AG04449 (cell line): ENCODE results near the gene COL8A1.
A peak's percentile ranks its signal among the peaks of the same experiment; 100 is the strongest.

Experiments used
- CTCF ChIA-PET: fragments of 350-600 bp; formaldehyde crosslinking; extraction: SDS; loops from one replicate; lab custom pipeline; 2021; ENCODE audit warnings: antibody characterized with exemption; lab: Yijun Ruan, JAX
- POLR2A ChIA-PET: fragments of 400-600, 350-600 bp; formaldehyde crosslinking; extraction: SDS; loops from one replicate; lab custom pipeline; 2020; ENCODE audit warnings: antibody characterized with exemption, inconsistent platforms; lab: Yijun Ruan, JAX
- DNase-seq: peaks from one replicate; pipeline ENCODE4 v3.0.0-alpha.2; 2010; ENCODE audit warnings: low read depth, low spot score
- H3K4me3 ChIP-seq: 2 replicates; pipeline ENCODE4 v1.5.1; 2011; ENCODE audit warnings: low read depth, mild to moderate bottlenecking, control low read depth, low read length
- TF ChIP-seq, protein P1 (sequence below): IDR thresholded peaks from one replicate; pipeline ENCODE4 v1.5.1; 2011; ENCODE audit warnings: mild to moderate bottlenecking, moderate library complexity, low read length, control low read depth, inconsistent platforms; ENCODE audit not compliant: insufficient read depth; ENCODE audit errors: missing control alignments

The COL8A1 gene

DNA sequence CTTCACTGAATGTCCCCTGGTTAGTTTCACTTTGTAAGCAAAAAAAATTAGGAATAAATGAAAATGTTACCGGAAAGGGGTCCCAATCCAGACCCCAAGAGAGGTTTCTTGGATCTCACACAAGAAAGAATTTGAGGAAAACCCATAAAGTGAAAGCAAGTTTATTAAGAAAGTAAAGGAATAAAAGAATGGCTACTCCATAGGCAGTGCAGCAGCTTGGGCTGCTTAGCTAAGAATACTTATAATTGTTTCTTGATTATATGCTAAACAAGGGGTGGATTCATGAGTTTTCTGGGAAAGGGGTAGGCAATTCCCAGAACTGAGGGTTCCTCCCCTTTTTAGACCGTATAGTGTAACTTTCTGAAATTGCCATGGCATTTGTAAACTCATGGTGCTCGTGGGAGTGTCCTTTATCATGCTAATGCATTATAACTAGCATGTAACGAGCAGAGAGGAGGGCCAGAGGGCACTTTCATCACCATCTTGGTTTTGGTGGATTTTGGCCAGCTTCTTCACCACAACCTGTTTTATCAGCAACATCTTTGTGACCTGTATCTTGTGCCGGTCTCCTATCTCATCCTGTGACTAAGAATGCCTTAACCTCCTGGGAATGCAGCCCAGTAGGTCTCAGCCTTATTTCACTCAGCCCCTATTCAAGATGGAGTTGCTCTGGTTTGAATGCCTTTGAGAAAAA lies 138.3 kb downstream of the COL8A1 start:
- CTCF ChIA-PET, result no interaction called here
- H3K4me3 ChIP-seq, result no peak overlapping the region
- POLR2A ChIA-PET, result no interaction called here
- DNase-seq, result no peak
- TF ChIP-seq, protein P1, sequence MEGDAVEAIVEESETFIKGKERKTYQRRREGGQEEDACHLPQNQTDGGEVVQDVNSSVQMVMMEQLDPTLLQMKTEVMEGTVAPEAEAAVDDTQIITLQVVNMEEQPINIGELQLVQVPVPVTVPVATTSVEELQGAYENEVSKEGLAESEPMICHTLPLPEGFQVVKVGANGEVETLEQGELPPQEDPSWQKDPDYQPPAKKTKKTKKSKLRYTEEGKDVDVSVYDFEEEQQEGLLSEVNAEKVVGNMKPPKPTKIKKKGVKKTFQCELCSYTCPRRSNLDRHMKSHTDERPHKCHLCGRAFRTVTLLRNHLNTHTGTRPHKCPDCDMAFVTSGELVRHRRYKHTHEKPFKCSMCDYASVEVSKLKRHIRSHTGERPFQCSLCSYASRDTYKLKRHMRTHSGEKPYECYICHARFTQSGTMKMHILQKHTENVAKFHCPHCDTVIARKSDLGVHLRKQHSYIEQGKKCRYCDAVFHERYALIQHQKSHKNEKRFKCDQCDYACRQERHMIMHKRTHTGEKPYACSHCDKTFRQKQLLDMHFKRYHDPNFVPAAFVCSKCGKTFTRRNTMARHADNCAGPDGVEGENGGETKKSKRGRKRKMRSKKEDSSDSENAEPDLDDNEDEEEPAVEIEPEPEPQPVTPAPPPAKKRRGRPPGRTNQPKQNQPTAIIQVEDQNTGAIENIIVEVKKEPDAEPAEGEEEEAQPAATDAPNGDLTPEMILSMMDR, result no peak

DNA sequence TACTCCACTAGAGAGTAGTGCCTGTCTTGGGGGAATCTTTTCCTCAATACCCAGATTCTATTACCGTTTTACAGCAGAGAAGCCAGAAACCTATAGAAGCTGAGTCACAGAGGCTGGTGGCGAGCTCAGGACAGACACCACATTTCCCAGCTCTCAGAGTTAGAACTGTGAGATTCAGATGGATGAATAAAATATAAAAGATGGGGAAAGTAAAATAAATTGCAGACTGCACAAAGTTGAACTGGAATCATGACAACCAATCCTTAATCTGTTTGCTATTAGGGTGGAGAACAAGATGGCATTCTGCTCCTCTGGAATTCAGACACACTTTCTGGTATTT lies 138.8 kb downstream of the COL8A1 start:
- TF ChIP-seq, protein P1, result no peak
- H3K4me3 ChIP-seq, result no peak overlapping the region
- ChIA-PET CTCF (no interaction called here), POLR2A (no interaction called here)
- DNase-seq, result no peak

DNA sequence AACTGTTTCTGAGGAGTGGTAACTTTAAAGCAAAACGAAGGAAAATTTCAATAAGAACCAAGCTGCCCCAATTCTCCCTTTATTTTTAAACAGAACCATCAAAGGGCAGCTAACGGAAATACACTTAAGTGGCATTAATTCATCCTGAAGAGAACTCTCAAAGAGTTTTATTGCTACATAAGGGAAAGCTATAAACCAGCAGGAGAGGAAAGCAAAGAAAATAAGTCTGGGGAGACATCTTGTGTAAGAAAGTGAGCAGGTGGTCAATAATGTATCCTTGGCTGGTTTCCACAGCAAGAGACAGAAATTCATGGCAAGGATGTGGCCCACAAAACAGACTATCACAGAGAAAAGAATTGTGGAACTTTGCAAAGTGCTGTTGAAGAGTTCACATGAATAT lies 139.3 kb downstream of the COL8A1 start:
- POLR2A ChIA-PET, result no interaction called here
- TF ChIP-seq, protein P1, result no peak
- no peak for DNase-seq
- CTCF ChIA-PET, result no interaction called here
- H3K4me3 ChIP-seq, result no peak overlapping the region

DNA sequence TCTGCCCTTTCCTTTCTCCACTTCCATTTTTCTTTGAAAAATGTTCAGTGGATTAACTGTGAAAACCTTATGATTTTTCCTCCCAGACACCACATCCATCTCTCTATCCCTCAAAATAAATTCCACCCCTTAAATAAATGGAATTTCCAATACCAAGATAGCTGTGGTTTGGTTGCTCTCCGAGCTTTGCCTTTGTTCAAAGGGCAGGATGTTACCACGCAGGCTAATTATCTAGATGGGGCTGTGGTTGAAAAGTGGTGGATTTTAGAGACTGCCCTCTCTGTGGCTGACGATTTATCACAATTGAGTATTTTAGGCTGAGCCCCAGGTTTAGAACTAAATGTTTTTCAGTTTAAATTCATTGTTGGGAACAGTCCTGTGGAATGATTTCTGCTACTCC lies 142.4 kb downstream of the COL8A1 start:
- ChIA-PET CTCF (interaction anchor here (1.1 to 1.4 kb wide), 2 partner anchors 10 to 27 kb away, joined by 3 to 4 read pairs; no protein-coding TSS in a partner anchor), POLR2A (no interaction called here)
- H3K4me3 ChIP-seq, result no peak overlapping the region
- TF ChIP-seq, protein P1, result no peak
- DNase-seq, result no peak

DNA sequence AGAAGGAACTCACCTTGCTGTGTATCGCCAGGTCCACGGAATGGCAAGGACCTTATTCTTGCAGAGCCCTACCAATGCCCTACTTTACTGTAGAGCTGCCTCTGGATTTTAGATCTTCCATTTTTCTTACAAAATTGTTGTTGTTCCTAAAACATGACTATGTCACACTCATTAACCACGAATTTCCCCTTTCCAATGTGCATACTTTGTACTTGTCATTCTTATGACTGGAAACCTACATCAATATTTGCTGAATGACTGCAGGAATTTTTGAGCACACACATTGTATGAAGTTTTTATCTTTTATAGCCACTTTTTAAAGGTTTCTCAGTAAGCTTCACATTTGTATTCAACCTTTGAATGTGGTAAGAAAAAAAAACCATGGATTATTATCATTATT lies 143.4 kb downstream of the COL8A1 start:
- TF ChIP-seq, protein P1, result no peak
- CTCF ChIA-PET, result interaction anchor here (0.8 to 1.4 kb wide), 4 partner anchors 9 to 30 kb away, joined by 3 read pairs; no protein-coding TSS in a partner anchor
- POLR2A ChIA-PET, result interaction anchor here (1.0 to 1.1 kb wide), 2 partner anchors 30 to 83 kb away, joined by 3 to 4 read pairs; no protein-coding TSS in a partner anchor
- no peak overlapping the region for H3K4me3 ChIP-seq
- no peak for DNase-seq

DNA sequence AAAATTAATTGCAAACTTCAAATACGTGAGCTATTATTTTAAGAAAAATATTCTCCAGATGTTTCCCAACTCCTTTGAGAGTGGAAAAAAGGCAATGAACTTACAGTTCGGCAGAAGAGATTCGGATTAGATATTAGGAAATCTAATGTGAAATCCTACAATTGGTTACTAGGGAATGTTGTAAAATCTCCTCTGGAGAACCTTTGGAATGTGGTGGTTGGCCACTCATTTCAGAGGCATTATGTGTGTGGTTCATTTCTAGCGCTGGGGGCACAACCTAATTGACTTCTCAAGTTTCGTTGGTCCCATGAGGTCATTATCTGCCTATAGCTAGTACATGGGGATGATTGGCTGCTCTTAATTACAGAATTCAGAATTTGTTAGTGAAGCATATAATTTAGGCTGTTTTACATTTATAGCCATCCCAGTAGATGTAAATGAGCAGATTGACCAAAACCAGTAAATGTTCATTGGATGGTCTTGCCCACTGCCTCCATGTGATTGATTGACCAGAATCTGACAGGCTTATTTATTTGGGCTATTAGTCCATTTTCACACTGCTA lies 144.7 kb downstream of the COL8A1 start:
- POLR2A ChIA-PET, result interaction anchor here (0.7 kb wide), 1 partner anchor 16 kb away, joined by 3 read pairs; no protein-coding TSS in a partner anchor
- DNase-seq, result peak; percentile 85
- CTCF ChIA-PET, result interaction anchor here (0.9 to 1.3 kb wide), 3 partner anchors 31 to 138 kb away, joined by 3 read pairs; no protein-coding TSS in a partner anchor
- TF ChIP-seq, protein P1, result no peak
- H3K4me3 ChIP-seq, result no peak overlapping the region
